ENCODE measurements around the gene IRF5. TPM values are rescaled to one million over a fixed set of nuclear protein-coding genes. Genes with fewer than 3 reads are reported as not detected.
"Not testable (repeated sequence)": the region's sequence is repeated elsewhere in the genome, so short reads cannot be mapped to it uniquely, and the experiment has no call there.

Gene IRF5
- polyA plus RNA-seq, 3 donors from 2014 or later: 14.2 to 31.7 (median 25.6) TPM

DNA sequence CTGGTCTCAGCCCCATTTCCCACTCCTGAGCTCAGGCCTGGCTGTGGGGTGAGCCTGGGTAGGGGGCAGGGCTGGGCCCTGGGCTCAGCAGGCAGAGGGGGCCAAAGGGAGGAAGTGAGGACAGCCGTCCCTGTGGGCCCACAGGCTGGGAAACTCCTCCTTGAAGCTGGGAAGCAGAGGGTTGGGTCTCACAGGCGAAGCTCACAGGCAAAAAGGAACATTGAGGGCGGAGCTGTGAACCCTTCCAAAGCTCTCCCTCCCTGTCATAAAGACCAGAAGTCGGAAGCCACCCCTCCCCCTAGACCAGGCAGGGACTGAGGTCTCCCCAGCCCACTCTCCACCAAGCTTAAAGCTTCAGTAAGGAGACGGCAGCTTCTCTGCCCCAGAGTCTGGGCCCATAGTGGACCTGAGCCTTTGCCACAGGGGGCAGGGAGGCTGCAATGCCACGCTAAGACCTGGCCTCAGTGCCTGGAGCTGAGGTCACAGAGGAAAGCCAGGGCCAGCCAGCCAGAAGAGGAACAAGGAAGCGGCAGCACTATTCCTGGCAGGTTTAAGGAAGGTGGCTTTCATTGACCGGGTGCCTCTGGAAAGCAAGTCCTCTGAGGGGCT lies 26.2 kb upstream of the IRF5 start:
- H3K4me3 Mint-ChIP-seq: no peak overlapping the region
- H3K36me3 Mint-ChIP-seq: no peaks in the 10 kb centered on the region
- H3K4me1 Mint-ChIP-seq: peaks cover 3 to 5% of the 10 kb centered on the region in 2 donors
- no peak overlapping the region for H3K27ac Mint-ChIP-seq
- no peaks in the 10 kb centered on the region for H3K9me3 Mint-ChIP-seq
- H3K27me3 Mint-ChIP-seq (ENCODE audit: low read depth in 3 of 3): peaks cover 11 to 24% (median 14%) of the 10 kb centered on the region in 3 donors
- no peak for DNase-seq

DNA sequence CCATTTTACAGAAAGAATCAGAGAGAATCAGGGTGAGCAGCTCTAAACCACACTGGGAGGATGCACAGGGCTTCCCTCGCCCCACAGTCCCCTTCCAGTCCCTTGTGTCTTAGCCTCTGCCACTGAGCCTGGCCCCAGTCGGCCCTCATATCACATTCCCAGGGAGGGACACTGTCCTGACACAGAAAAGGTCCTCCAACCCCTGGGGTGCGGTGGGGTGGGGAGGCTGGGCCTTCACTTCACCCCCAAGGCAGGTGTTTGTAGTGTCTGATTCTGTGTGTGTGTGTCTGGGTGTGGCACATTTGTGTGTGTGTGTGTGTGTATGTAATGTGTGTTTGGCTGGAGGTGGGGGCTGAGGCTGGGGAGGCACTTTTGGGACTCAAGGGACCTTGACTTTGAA lies 25.4 kb upstream of the IRF5 start:
- Mint-ChIP-seq H3K4me3 (no peak overlapping the region), H3K36me3 (no peaks in the 10 kb centered on the region), H3K4me1 (peaks cover 3 to 5% of the 10 kb centered on the region in 2 donors), H3K27me3 (ENCODE audit: low read depth in 3 of 3) (peaks cover 14 to 29% (median 17%) of the 10 kb centered on the region in 3 donors), H3K9me3 (no peaks in the 10 kb centered on the region), H3K27ac (no peak overlapping the region)
- DNase-seq: no peak

DNA sequence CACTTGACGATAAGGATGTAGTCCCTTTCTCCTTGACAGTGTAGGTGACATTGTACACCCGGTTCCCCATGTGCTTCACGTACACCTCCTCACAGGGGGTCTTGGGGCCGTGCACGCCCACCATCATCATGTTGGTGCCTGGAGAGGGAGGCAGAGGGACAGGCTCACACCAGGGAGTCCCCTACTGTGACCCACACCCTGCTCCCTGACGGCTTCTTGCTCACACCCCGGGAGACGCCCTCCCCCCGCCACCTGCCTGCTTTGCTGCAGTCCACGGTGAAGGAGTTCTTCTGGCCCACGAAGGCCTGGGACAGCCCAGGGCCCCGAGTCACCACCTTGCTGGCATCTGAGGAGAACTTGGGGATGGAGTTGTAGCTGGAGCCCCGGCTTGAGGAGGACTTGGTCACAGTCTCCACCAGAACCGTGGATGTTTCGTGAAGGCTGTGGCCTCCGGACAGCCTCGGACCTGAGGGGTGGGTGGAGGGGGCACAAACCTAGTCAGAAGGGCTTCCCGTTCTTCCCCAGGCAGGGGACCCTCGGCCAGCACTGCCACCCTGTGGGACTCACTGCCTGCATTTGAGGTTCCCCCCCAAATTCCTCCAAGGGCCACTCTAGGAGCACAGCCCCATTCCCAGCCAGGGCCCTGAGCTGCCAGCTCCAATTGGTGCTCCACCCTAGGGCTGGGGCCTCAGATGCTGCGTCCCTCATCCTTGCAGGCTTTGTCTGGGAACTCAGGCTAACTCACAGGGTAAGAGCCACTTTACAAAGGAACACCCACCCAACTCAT lies 24.8 kb upstream of the IRF5 start:
- H3K9me3 Mint-ChIP-seq, H3K4me1 Mint-ChIP-seq, H3K36me3 Mint-ChIP-seq, H3K4me3 Mint-ChIP-seq, H3K27ac Mint-ChIP-seq, DNase-seq: not testable (repeated sequence)
- H3K27me3 Mint-ChIP-seq (ENCODE audit: low read depth in 3 of 3): peaks cover 14 to 26% (median 15%) of the 10 kb centered on the region in 3 donors

DNA sequence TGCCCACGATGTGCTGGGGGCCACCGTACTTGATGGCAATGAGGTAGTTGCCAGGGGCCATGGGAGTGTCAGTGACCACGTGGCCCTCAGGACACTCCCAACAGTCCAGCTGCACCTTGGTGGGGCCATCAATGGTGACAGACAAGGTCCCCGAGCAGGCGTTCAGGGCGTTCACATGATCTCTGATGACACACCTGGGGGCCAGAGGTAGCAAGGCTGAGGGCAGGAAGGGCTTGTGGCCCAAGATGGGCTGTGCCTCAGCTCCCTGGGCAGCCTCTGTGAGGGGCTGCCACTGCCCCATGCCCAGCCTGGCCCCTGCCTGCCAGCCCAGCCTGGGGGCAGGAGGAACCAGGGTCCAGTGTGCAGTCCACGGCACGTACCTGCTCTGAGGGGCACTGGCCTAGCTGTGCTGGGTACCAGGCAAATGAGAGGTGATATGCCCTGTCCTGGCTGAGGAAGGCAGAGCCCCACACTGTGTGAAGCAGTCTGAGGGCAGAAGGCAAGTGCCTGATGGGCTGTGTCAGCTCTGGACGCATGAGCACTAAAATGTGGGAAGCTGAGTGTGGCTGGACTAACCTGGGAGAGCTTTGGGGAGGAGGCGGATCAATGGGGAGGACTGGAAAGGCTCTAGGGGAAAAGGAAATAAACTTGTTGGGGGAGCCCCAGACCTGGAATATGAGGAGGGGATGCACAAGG lies 23.7 kb upstream of the IRF5 start:
- Mint-ChIP-seq H3K4me3 (no peak overlapping the region), H3K27me3 (ENCODE audit: low read depth in 3 of 3) (peaks cover 14 to 27% (median 15%) of the 10 kb centered on the region in 3 donors)
- DNase-seq: no peak

DNA sequence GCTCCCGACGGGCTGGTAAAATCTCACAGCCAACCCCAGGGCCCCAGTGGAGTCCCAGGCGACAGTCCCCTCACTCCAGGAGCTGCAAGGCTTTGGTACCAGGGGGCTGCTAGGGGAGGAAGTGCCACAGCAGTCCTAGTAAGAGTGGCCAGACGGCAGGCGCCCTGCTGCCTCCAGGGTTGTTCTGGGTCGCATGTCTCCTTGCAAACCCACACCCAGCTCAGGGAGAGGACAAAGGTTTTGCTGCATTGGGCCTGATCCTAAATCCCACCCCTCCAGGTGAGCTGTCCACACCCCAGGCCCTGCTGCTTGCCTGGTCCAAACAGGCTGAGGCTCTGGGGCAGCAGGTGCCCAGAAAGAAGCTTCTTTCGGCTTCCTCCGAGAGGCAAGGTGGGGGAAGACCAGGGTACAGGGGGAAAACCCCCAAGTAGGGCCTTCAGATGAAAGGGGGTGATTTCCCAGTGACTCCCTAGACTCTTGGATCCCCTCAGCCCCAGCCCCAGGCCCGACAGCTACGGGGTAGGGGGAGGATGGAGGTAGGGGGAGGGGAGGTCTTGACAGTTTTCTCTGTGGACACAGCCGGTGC lies 23.1 kb upstream of the IRF5 start:
- Mint-ChIP-seq H3K9me3 (no peaks in the 10 kb centered on the region), H3K27ac (no peak overlapping the region), H3K36me3 (no peaks in the 10 kb centered on the region), H3K4me3 (peak overlapping the region in 1 of 5 donors; percentile 8), H3K27me3 (ENCODE audit: low read depth in 3 of 3) (peaks cover 11 to 22% (median 16%) of the 10 kb centered on the region in 3 donors), H3K4me1 (peaks cover 3 to 5% of the 10 kb centered on the region in 2 donors)
- DNase-seq: no peak

More for the DNA sequence above, 23.7 kb upstream of the IRF5 start:
- Mint-ChIP-seq H3K4me1 (peaks cover 3 to 5% of the 10 kb centered on the region in 2 donors), H3K36me3 (no peaks in the 10 kb centered on the region), H3K27ac (no peak overlapping the region), H3K9me3 (no peaks in the 10 kb centered on the region)

DNA sequence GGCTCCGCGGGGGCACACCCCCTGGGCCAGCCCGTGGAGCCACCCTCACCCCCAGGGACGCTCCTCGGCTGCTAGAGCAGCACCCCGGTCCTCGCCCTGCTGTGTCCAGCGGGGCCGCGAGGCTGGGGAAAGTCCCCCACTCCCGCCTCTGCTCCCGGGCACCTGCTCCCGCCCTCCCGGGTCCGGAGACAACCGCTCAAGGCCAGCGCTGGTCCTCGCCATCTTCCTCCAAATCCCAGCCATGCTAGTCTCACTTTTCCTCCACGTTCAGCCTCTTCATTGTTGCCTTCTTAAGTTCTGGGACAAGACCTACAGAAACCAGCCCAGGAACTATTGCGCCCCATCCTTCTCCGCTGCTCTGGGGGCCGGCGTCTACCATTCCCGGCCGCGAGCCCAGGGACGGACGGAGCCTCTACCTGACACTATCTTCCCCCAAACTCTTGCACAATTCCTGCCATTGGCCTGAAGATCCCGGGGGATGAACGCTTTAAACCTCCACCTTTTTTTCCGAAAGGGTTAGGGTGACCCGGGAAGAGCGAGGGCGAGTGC lies 22.4 kb upstream of the IRF5 start:
- Mint-ChIP-seq H3K36me3 (no peaks in the 10 kb centered on the region), H3K9me3 (no peaks in the 10 kb centered on the region), H3K4me3 (peak overlapping the region in 4 of 5 donors; percentile 21 to 59 (median 49)), H3K27ac (no peak overlapping the region), H3K27me3 (ENCODE audit: low read depth in 3 of 3) (peaks cover 10 to 22% (median 13%) of the 10 kb centered on the region in 3 donors), H3K4me1 (peaks cover 3 to 5% of the 10 kb centered on the region in 2 donors)
- no peak for DNase-seq

DNA sequence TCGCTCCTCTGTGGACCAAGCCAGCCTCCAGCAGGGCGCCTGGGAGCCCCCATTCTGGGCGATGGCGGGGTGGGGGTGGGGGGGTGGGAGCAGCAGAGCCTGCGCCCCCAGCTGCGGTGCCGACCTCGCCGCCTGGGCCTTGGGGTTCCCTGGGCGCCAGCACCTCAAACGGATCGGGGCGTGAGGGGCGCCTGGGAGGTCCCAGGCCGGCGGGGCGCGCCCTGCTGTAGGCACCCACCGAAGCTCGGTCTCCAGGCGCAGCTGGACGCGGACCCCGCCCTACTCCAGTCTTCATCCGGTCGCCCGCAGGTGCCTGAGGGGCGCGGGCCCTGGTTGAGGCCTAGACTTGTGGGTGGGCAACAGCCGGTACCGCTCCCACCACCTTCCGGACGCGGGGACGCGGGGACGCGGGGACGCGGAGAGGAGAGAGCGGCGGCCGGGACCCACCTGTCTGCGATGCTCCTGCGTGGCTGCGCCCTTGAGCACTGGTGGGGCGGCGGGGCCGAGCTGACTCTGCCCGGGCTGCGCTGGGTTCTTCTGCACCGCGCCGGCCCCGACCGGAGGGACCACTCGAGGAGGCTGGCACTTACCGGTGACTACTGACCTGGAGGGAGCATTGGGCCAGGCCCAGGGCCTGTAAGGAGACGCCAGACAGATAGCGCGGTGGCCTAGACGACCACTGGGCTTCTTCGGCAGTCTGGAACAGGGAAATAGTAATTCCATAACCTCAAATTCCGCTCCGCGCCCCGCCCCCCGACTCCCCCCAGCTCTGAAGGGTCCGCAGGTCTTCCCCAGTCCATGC lies 21.7 kb upstream of the IRF5 start:
- H3K36me3 Mint-ChIP-seq: no peaks in the 10 kb centered on the region
- H3K4me3 Mint-ChIP-seq: peak overlapping the region in 2 of 5 donors; percentile 39 to 59
- peaks cover 3 to 5% of the 10 kb centered on the region in 2 donors for H3K4me1 Mint-ChIP-seq
- peaks cover 10 to 19% (median 16%) of the 10 kb centered on the region in 3 donors for H3K27me3 Mint-ChIP-seq (ENCODE audit: low read depth in 3 of 3)
- no peak overlapping the region for H3K27ac Mint-ChIP-seq
- no peaks in the 10 kb centered on the region for H3K9me3 Mint-ChIP-seq
- DNase-seq: no peak

DNA sequence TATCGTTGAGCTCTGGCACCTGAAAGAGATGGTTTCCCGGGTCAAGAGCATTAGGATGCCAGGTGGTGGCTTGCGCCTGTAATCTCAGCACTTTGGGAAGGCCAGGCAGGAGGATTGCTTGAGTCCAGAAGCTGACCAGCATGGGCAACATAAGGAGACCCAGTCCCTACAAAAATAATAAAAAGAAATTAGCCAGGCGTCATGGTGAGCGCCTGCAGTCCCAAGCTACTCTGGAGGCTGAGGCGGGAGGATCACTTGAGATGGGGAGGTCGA lies 21.1 kb upstream of the IRF5 start:
- H3K27ac Mint-ChIP-seq: peak overlapping the region in 1 of 6 donors; percentile 35
- DNase-seq: no peak
- peaks cover 3 to 5% of the 10 kb centered on the region in 2 donors for H3K4me1 Mint-ChIP-seq
- no peaks in the 10 kb centered on the region for H3K36me3 Mint-ChIP-seq
- peaks cover 9 to 22% (median 15%) of the 10 kb centered on the region in 3 donors for H3K27me3 Mint-ChIP-seq (ENCODE audit: low read depth in 3 of 3)
- H3K9me3 Mint-ChIP-seq: no peaks in the 10 kb centered on the region
- no peak overlapping the region for H3K4me3 Mint-ChIP-seq

DNA sequence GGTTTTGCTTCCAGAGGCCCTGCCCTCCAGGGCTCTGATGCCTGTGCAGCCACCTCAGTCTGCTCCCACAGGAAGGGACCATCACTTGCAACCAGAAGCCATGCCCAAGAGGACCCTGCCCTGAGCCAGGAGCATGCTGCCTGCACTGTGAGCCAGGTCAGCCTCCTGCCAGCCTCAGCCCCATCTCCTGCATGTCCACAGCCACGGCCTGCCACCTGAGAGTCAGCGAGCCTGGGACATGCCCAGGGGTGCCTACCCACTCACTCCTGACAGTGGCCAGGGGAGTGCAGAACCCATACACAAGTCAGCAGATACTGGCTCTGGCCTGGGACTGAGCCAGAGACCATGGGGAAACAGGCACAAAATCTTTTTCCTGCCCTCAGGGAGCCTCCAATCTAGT lies 20.6 kb upstream of the IRF5 start:
- peaks cover 3 to 5% of the 10 kb centered on the region in 2 donors for H3K4me1 Mint-ChIP-seq
- no peak overlapping the region for H3K27ac Mint-ChIP-seq
- DNase-seq: no peak
- no peaks in the 10 kb centered on the region for H3K36me3 Mint-ChIP-seq
- H3K27me3 Mint-ChIP-seq (ENCODE audit: low read depth in 3 of 3): peaks cover 8 to 22% (median 14%) of the 10 kb centered on the region in 3 donors
- no peaks in the 10 kb centered on the region for H3K9me3 Mint-ChIP-seq
- H3K4me3 Mint-ChIP-seq: no peak overlapping the region

DNA sequence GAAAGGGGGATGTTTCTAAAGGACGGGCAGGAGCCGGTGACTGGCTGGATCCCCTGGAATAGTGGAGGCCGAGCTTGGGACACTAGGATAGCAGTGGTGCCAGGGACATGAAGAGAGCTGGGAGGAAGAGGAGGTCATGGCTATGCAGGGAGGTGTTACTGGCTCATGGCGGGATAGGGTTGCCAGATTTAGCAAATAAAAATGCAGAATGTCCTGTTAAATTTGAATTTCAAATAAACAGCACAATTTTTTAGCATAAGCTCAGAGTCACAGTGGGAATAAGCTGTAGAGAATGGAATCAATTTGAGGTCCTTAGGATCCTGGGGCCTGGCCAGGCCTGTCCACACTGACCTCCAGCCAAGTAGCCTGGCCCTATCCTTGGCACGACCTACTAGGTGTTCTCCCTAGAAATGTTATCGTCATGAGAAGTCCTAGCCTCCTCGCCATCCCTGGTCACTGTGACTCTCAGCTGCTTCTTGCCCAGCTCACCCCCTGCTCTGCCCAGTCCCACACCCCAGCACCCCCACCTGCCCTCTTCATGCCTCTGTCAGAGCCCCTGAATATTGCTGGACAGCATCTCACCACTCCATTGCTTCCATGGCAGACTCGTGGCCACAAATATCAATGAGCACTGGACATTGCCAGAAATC lies 19.6 kb upstream of the IRF5 start:
- no peak for DNase-seq
- Mint-ChIP-seq H3K36me3 (no peaks in the 10 kb centered on the region), H3K27ac (no peak overlapping the region), H3K4me3 (no peak overlapping the region), H3K9me3 (no peaks in the 10 kb centered on the region), H3K4me1 (peaks cover 3 to 5% of the 10 kb centered on the region in 2 donors), H3K27me3 (ENCODE audit: low read depth in 3 of 3) (peaks cover 8 to 22% (median 14%) of the 10 kb centered on the region in 3 donors)

DNA sequence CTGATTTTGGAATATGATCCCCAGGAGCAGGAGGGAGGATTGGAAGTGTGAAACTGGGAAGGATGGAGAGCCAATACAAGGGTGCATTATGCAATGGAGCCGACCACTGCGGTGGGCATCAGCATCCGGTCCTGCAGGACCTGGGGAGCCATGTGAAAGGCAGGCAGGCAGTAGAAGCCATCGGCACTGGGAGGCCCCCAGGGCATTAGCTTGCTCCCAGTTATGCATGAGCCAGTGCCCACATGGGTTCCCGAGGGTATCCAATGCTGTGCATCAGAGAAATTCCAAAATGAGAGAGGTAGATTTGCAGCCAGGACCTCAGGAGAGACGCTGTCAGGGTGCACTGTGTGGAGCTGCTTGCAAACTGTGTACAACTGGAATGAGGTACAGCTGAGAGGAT lies 18.5 kb upstream of the IRF5 start:
- no peak for DNase-seq
- Mint-ChIP-seq H3K27ac (no peak overlapping the region), H3K27me3 (ENCODE audit: low read depth in 3 of 3) (peaks cover 6 to 20% (median 14%) of the 10 kb centered on the region in 3 donors), H3K9me3 (no peaks in the 10 kb centered on the region), H3K4me1 (peaks cover 3 to 5% of the 10 kb centered on the region in 2 donors), H3K4me3 (no peak overlapping the region), H3K36me3 (no peaks in the 10 kb centered on the region)

DNA sequence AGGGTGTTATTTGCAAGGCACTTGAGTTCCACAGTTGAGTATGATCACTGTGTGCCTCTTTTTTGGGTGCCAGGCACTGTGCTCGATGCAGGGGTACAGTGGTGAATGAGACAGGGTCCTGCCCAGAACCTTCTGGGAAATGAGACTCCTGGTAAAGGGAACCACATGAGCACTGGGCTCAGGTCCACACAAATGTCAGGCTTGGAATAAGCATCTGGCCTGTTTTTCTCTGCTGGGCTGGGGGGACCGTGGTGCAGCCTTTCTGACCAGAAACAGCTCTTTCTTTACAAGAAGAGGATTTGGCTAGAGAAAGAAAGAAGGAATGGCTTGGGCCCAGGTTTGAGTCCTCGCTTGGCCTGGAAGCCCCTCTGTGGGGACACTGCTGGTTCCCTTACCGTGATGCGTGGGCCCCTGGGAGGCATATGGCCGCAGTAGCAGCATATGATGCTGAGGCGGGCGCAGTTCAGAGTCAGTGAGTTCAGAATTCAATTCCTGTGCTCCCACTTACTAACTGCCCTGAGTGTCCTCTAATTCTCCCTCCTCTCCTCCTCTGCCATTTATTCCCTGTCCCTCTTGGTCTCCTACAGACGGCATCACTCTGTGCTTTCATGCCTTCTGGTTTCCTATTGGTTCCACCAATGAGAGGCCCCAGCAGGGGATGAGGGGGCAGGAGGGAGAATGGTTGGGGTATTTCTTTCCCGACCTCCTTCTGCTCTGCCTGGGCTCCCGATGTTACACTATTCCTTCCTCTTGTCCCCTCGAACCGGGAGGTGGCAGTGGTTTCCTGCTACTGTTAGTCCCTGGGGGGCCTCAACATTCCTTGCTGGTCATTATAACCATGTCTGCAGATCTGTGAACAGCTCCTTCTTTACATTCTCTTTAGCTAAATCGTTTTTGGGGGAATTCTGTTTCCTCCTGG lies 17.6 kb upstream of the IRF5 start:
- Mint-ChIP-seq H3K9me3 (no peaks in the 10 kb centered on the region), H3K27me3 (ENCODE audit: low read depth in 3 of 3) (peaks cover 4 to 16% (median 14%) of the 10 kb centered on the region in 3 donors), H3K27ac (no peak overlapping the region), H3K36me3 (no peaks in the 10 kb centered on the region), H3K4me1 (peaks cover 3 to 5% of the 10 kb centered on the region in 2 donors), H3K4me3 (no peak overlapping the region)
- DNase-seq: no peak
